Hindlimb muscle (tissue), 1 donor: ENCODE results near the gene EID2. TPM values are rescaled to one million over a fixed set of nuclear protein-coding genes. Genes with fewer than 3 reads are reported as not detected.

Experiments
- DNase-seq: peaks from one replicate; pipeline ENCODE4 v3.0.0-alpha.2; 2013
- polyA plus RNA-seq: library from polyadenylated mRNA; unstranded; fragments of 120-200 nt; gene quantifications from one replicate; pipeline ENCODE4 v1.2.1, GENCODE V29; 2013; ENCODE audit not compliant: insufficient read length

EID2 gene
- polyA plus RNA-seq, 1 donor: 9.2 TPM

GRCh38 chr19:39533791-39534190 lies 6.2 kb downstream of the EID2 start:
- no peak for DNase-seq

- no peak for DNase-seq
Observed at GRCh38 chr19:39533003-39533512, 6.9 kb downstream of the EID2 start.

GRCh38 chr19:39532233-39533002 lies 7.5 kb downstream of the EID2 start, which contains the start of gene EID2B:
Gene EID2B (minus strand): TSS chr19:39532852. CDS start chr19:39532802, 50 bp downstream.
- DNase-seq: peak; percentile 99

GRCh38 chr19:39531834-39532232 lies 8.1 kb downstream of the EID2 start:
- peak; percentile 22 for DNase-seq

- DNase-seq: no peak
Observed at GRCh38 chr19:39525205-39525604, 14.8 kb downstream of the EID2 start.

- DNase-seq: no peak
Observed at GRCh38 chr19:39524495-39524894, 15.5 kb downstream of the EID2 start.

GRCh38 chr19:39520541-39521484 lies 19.1 kb downstream of the EID2 start:
- DNase-seq: no peak

GRCh38 chr19:39518975-39519374 lies 21.0 kb downstream of the EID2 start:
- DNase-seq: no peak

GRCh38 chr19:39518458-39518857 lies 21.5 kb downstream of the EID2 start:
- DNase-seq: no peak

- DNase-seq: no peak
Observed at GRCh38 chr19:39517432-39517831, 22.5 kb downstream of the EID2 start.

GRCh38 chr19:39516270-39516669 lies 23.7 kb downstream of the EID2 start:
- no peak for DNase-seq

GRCh38 chr19:39515551-39516191 lies 24.3 kb downstream of the EID2 start:
- no peak for DNase-seq

GRCh38 chr19:39514840-39515550 lies 25.0 kb downstream of the EID2 start, which contains the start of gene SELENOV:
Gene SELENOV (plus strand): TSS chr19:39515139. CDS start chr19:39515213, 74 bp downstream.
- no peak for DNase-seq

- DNase-seq: no peak
Observed at GRCh38 chr19:39512988-39513387, 27.0 kb downstream of the EID2 start.

- DNase-seq: no peak
Observed at GRCh38 chr19:39509233-39509632, 30.7 kb downstream of the EID2 start.

- DNase-seq: no peak
Observed at GRCh38 chr19:39508629-39509028, 31.3 kb downstream of the EID2 start.

- DNase-seq: no peak
Observed at GRCh38 chr19:39507715-39508364, 32.1 kb downstream of the EID2 start.

GRCh38 chr19:39506944-39507714 lies 32.8 kb downstream of the EID2 start:
- DNase-seq: peak; percentile 65

- no peak for DNase-seq
Observed at GRCh38 chr19:39506598-39506943, 33.4 kb downstream of the EID2 start.

GRCh38 chr19:39502640-39503417 lies 37.1 kb downstream of the EID2 start:
- peak; percentile 78 for DNase-seq
